Endothelial cell of umbilical vein (primary cell): ENCODE data around the gene KIF1C. TPM values are rescaled to one million over a fixed set of nuclear protein-coding genes. Genes with fewer than 3 reads are reported as not detected.

Experiments
- BruUV-seq: library from RNA; stranded (reverse); fragments of 400-500 nt; replicated peaks from 2 replicates; lab custom pipeline; 2021; lab: Mats Ljungman, UMichigan
- CTCF ChIA-PET: fragments of 300-600, 350-600 bp; sonication (Branson Sonifier 250); formaldehyde crosslinking; loops from one replicate; lab custom pipeline; 2021; ENCODE audit warnings: antibody characterized with exemption, inconsistent platforms; lab: Charles Lee
- POLR2A ChIA-PET: fragments of 300-600, 350-600 bp; sonication (Branson Sonifier 250); formaldehyde crosslinking; loops from one replicate; lab custom pipeline; 2021; ENCODE audit warnings: antibody characterized with exemption, inconsistent platforms; lab: Charles Lee
- DNase-seq: peaks from one replicate; pipeline ENCODE4 v3.0.0-alpha.2; 2011; ENCODE audit warnings: low read depth, low spot score
- FAIRE-seq: peaks from 2 replicates; lab custom pipeline; 2011; peaks lifted over from hg19 to GRCh38; lab: Jason Lieb, UNC
- H2AFZ ChIP-seq: 2 replicates; pipeline ENCODE4 v1.6.0; 2012; ENCODE audit warnings: low read depth, low read length, control low read depth, inconsistent platforms
- H3K27ac ChIP-seq: 2 replicates; pipeline ENCODE4 v1.5.1; 2011; ENCODE audit warnings: low read depth, mild to moderate bottlenecking, control low read depth, low read length, moderate library complexity; ENCODE audit not compliant: insufficient read depth
- H3K27me3 ChIP-seq, 2 experiments: 2 replicates each; pipeline versions ENCODE4 v1.6.0 to v1.6.1; 2011; ENCODE audit warnings: low read length in 2 of 2, mixed read lengths in 1 of 2; ENCODE audit not compliant: control insufficient read depth in 2 of 2, insufficient read depth in 2 of 2
- H3K36me3 ChIP-seq, 2 experiments: 2 replicates in 1 of 2; 3 replicates in 1 of 2; pipeline ENCODE4 v1.5.1; 2011; ENCODE audit warnings: low read length in 2 of 2, mild to moderate bottlenecking in 1 of 2, moderate library complexity in 1 of 2; ENCODE audit not compliant: control insufficient read depth in 2 of 2, insufficient read depth in 2 of 2; ENCODE audit errors: extremely low read depth in 1 of 2
- H3K4me1 ChIP-seq: 3 replicates; pipeline ENCODE4 v1.5.1; 2011; ENCODE audit warnings: mild to moderate bottlenecking, low read length; ENCODE audit not compliant: control insufficient read depth, insufficient read depth; ENCODE audit errors: extremely low read depth
- H3K4me2 ChIP-seq: 2 replicates; pipeline ENCODE4 v1.6.1; 2011; ENCODE audit warnings: low read length, control low read depth, mixed read lengths; ENCODE audit not compliant: insufficient read depth
- H3K4me3 ChIP-seq, 3 experiments: fragments of 200-600 bp in 1 of 3; sonication (generic), shearing (Covaris generic) in 1 of 3; replicated peaks in 1 of 3; 2 replicates each; pipeline ENCODE4 v1.5.1; 2011 to 2016; ENCODE audit warnings: control low read depth in 3 of 3, low read length in 3 of 3, mild to moderate bottlenecking in 2 of 3, inconsistent platforms in 1 of 3, low read depth in 1 of 3, moderate library complexity in 1 of 3; ENCODE audit not compliant: insufficient read depth in 1 of 3
- H3K79me2 ChIP-seq: 2 replicates; pipeline ENCODE4 v1.6.0; 2012; ENCODE audit warnings: low read length, inconsistent platforms; ENCODE audit not compliant: control insufficient read depth, insufficient read depth
- H3K9ac ChIP-seq: replicated peaks from 2 replicates; pipeline ENCODE3; 2011; ENCODE audit warnings: low read length, control low read depth; ENCODE audit not compliant: insufficient read depth; ENCODE audit errors: extremely low read depth
- H3K9me1 ChIP-seq: replicated peaks from 3 replicates; pipeline ENCODE4 v1.6.0; 2011; ENCODE audit warnings: mild to moderate bottlenecking, low read length; ENCODE audit not compliant: control insufficient read depth, insufficient read depth; ENCODE audit errors: extremely low read depth
- H3K9me3 ChIP-seq: replicated peaks from 2 replicates; pipeline ENCODE4 v1.5.1; 2012; ENCODE audit warnings: low read length, inconsistent platforms; ENCODE audit not compliant: control insufficient read depth, insufficient read depth
- H4K20me1 ChIP-seq: replicated peaks from 2 replicates; pipeline ENCODE3; 2011; ENCODE audit warnings: mild to moderate bottlenecking, low read length; ENCODE audit not compliant: control insufficient read depth, insufficient read depth; ENCODE audit errors: extremely low read depth
- MAX ChIP-seq: IDR thresholded peaks from 2 replicates; pipeline ENCODE4 v1.6.1; 2011; ENCODE audit not compliant: insufficient read depth, insufficient read length
- POLR2AphosphoS5 ChIP-seq: IDR thresholded peaks from 2 replicates; pipeline ENCODE4 v1.6.1; 2012; ENCODE audit warnings: low read depth, mild to moderate bottlenecking, control low read depth, low read length, moderate library complexity; ENCODE audit not compliant: insufficient read depth
- dilution Hi-C: fragments of 300-500 bp; cut with MboI; formaldehyde crosslinking; loops from one replicate; pipeline ENCODE4 v1.15.0; 2019; ENCODE audit warnings: low sequenced_read_pairs; ENCODE audit not compliant: extremely low pct_ligation_motif_present
- intact Hi-C: fragments of 100-400 bp; cut with micrococcal nuclease; formaldehyde crosslinking; loops from one replicate; pipeline ENCODE4 v1.10.0; 2022
- polyA plus RNA-seq, 4 experiments: library from polyadenylated mRNA; depleted of rRNA in 3 of 4; stranded (reverse) in 3 of 4; unstranded in 1 of 4; fragments of >200 nt; gene quantifications; 2 replicates each; pipeline versions ENCODE4 v1.2.1 to v1.2.3, GENCODE V29; 2011 to 2012; ENCODE audit warnings: missing spikeins in 1 of 4
- total RNA-seq: library from RNA; stranded (reverse); gene quantifications from 2 replicates; pipeline ENCODE4 v1.2.3, GENCODE V29; 2021

Gene KIF1C
- total and polyA plus RNA-seq, 2 donors (not counting 3 experiments of a cell fraction or from before 2014, with no cell fraction given): 33.6 to 171 TPM

GRCh38 chr17:4966844-4967538 is 30.8 kb upstream of the KIF1C start:
- Histone ChIP-seq H3K4me2 (peak overlapping the region; percentile 85), H3K4me1 (peaks cover 24% of the 10 kb centered on the region), H3K27me3 (no peaks in the 10 kb centered on the region), H3K4me3 (peak overlapping the region; percentile 14 to 87 (median 63)), H2AFZ (no peak overlapping the region), H3K36me3 (peaks cover 4 to 13% of the 10 kb centered on the region in 2 experiments), H3K27ac (peak overlapping the region; percentile 69), H4K20me1 (no peaks in the 10 kb centered on the region), H3K79me2 (peaks cover 9% of the 10 kb centered on the region), H3K9me1 (no peaks in the 10 kb centered on the region), H3K9me3 (no peaks in the 10 kb centered on the region), H3K9ac (peak overlapping the region; percentile 71)
- CTCF ChIA-PET: interaction anchor here (1.0 to 4.5 kb wide), 11 partner anchors 10 to 257 kb away, joined by 3 to 40 read pairs (median 9); partner anchors contain the start of genes ARRB2, CAMTA2, CHRNE and RNF167
- dilution Hi-C loops: no loop called here
- POLR2A ChIA-PET: interaction anchor here (0.6 to 2.6 kb wide), 9 partner anchors 13 to 155 kb away, joined by 3 to 18 read pairs (median 5); partner anchors contain the start of genes ENO3, PFN1, RNF167 and SLC25A11
- DNase-seq: peak; percentile 100
- intact Hi-C loops: loop anchor here (1.0 kb wide), 4 partner anchors 19 to 58 kb away; partner anchors contain the start of genes CAMTA2, PFN1, RNF167 and SLC25A11
- BruUV-seq: TSS peak; percentile 57
- TF ChIP-seq POLR2AphosphoS5 (no peak), MAX (peak; percentile 8)
- peak; percentile 100 for FAIRE-seq
